IPS DF 4.7 (cell line): ENCODE results near the gene NAA10.

Experiments used
- DNase-seq: peaks from one replicate; pipeline ENCODE4 v3.0.0-alpha.2; 2013; ENCODE audit warnings: low spot score; ENCODE audit errors: extremely low read depth

NAA10 gene

GRCh38 chrX:153909024-153909979 lies 25.5 kb downstream of the NAA10 start:
- no peak for DNase-seq

GRCh38 chrX:153908219-153908860 lies 26.5 kb downstream of the NAA10 start:
- no peak for DNase-seq

DNA sequence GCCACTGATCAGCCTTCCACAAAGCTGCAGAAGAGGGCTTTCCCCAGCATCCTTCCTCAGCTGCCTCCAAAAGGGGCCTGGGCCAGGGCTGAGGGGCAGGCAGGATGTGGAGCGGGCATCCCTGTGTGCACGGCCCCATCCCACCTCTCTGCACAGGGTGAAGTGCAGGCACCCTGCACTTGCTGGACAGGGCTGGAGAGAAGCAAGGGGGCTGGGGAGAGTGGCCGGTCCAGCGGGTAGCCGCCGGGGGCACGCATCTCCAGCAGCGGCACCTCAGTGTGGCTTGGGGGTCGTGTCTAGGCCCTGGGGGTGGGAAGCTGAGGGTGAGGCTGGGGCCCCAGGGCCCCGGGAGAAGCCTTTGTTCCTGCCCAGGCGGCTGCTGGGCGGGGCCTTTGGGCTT lies 27.4 kb downstream of the NAA10 start:
- no peak for DNase-seq

DNA sequence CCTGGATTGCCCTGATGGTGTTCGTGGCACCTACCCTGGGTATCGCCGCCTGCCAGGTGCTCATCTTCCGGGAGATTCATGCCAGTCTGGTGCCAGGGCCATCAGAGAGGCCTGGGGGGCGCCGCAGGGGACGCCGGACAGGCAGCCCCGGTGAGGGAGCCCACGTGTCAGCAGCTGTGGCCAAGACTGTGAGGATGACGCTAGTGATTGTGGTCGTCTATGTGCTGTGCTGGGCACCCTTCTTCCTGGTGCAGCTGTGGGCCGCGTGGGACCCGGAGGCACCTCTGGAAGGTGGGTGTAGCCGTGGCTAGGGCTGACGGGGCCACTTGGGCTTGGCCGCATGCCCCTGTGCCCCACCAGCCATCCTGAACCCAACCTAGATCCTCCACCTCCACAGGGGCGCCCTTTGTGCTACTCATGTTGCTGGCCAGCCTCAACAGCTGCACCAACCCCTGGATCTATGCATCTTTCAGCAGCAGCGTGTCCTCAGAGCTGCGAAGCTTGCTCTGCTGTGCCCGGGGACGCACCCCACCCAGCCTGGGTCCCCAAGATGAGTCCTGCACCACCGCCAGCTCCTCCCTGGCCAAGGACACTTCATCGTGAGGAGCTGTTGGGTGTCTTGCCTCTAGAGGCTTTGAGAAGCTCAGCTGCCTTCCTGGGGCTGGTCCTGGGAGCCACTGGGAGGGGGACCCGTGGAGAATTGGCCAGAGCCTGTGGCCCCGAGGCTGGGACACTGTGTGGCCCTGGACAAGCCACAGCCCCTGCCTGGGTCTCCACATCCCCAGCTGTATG lies 28.5 kb downstream of the NAA10 start:
- DNase-seq = no peak

DNA sequence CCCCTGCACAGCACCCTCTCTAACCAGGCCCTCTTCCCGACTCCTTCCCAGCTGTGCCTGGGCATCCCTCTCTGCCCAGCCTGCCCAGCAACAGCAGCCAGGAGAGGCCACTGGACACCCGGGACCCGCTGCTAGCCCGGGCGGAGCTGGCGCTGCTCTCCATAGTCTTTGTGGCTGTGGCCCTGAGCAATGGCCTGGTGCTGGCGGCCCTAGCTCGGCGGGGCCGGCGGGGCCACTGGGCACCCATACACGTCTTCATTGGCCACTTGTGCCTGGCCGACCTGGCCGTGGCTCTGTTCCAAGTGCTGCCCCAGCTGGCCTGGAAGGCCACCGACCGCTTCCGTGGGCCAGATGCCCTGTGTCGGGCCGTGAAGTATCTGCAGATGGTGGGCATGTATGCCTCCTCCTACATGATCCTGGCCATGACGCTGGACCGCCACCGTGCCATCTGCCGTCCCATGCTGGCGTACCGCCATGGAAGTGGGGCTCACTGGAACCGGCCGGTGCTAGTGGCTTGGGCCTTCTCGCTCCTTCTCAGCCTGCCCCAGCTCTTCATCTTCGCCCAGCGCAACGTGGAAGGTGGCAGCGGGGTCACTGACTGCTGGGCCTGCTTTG lies 29.2 kb downstream of the NAA10 start:
- DNase-seq = no peak

DNA sequence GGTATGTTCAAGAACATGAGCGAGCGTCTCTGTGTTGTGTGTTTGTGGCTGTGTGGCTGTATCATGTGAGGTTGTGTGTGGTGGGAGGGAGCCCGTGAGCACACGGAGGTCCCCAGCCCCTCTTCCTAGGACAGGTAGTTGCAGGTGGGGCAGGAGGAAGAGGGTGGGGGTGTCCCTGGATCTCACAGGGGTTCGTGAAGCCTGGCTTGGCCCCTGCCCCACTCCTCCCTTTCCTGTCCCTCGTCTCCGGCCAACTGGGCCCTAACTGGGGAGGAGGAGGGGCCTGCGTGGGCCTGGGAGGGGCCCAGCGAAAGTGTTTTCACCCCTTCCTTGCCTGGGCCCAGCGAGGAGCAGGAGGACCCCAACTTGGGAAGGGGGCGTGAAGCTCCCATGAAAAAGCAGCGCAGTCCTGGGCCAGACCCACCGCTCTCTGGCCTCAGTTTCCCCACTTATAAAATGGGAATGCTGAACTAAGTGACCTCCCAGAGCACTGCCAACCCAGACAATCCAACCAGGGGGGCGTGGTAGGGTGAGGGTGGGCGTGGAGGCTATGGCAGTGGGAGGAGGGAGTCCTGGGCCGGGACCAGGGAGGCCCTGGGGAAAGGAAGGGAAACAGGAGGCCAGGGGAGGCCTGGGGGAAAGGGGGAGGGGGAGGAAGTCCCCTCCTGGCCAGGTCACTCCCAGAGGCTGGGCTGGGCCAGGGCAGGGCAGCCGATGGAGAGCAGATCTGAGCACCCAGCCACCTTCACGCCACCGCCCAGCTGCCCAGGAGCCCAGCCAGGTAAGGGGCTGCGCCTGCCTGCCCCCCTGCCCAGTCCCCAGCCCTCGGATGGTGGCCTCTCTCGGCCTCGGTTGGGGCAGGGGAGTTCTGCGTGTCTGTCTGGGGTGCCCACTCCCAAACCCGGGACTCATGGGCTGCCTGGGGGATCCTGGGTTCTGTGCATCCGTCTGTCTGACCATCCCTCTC lies 30.6 kb downstream of the NAA10 start, which contains the start of gene AVPR2:
TSS of gene AVPR2 (plus strand) at position 683 of the 967 bp plus-strand sequence. CDS start 473 bp downstream, outside the sequence.
- no peak for DNase-seq

DNA sequence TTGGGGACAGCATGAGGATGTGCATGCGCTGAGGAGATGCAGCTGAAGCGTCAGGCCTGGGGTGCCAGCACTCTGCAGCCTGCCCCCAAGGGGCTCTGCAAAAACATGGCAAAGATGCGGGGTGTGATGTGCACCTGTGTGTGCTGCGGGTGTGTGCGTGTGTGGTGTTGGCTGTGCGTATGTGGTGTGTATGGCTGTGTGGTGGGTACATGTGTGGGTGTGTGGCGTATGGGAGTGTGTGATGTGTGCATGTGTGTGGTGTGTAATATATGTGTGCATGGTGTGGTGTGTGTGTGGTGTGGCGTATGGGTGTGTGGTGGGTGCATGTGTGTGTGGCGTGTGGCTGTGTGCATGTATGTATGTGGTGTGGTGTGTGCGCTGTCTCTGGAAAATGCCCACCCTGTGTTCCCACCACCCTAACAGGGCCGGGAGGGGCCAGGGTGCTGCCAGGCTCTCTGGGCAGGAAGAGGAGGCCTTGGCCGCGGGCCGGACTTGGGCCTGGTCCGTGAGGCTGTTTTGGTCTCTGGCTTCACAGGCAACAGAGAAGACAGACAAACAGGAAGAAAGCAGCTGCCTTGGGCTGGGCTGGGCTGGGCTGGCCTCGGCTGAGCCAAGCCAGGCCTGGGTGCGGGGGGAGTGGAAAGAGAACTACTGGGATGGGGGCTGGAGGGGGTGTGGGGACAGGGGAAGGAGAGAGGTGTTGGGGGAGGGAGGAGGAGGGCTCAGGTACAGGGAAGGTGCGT lies 31.4 kb downstream of the NAA10 start:
- DNase-seq = no peak

GRCh38 chrX:153902385-153902784 lies 32.5 kb downstream of the NAA10 start:
- DNase-seq = no peak

DNA sequence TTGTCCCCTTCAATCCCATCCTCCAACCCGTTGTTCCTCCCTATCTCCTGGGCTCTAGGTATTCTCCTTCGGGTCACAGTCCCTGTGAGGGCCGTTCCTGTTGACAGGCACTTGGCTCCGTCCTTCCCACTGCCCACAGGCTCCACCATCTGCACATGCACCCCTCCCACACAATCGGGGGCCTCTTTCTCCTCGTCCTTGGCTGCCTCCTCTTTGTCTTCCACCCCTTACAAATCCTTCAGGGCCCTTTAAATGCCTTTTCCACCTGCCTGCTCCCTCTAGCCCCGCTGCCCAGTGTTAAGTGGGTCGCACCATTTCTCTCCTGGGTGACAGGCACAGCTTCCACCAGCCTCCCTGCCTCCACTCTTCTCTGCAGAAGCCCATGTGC lies 33.1 kb downstream of the NAA10 start:
- no peak for DNase-seq

GRCh38 chrX:153900831-153901752 lies 33.7 kb downstream of the NAA10 start:
- DNase-seq = no peak

DNA sequence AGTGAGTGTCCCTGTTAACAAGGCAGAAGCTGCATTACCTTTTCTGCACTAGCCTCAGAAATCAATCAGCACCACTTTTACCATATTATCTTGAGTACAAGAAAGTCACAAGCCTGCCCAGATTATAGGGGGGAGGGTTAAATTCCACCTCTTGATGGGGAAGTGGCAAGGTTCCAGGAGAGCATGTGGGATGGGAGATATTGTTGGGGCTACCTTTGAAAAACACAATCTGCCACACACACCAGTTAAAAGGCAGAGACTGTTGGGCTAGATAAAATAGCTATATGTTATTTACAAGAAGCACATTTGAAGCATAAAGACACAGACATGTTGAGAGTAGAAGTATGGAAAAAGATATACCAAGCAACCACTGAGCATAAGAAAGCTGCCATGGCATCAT lies 36.9 kb downstream of the NAA10 start:
- no peak for DNase-seq

- DNase-seq = no peak
Measured at GRCh38 chrX:153889123-153889522, 45.7 kb downstream of the NAA10 start.

- DNase-seq = no peak
Measured at GRCh38 chrX:153888344-153888743, 46.5 kb downstream of the NAA10 start.

- no peak for DNase-seq
Measured at GRCh38 chrX:153887385-153887784, 47.5 kb downstream of the NAA10 start.

GRCh38 chrX:153886915-153887314 lies 47.9 kb downstream of the NAA10 start:
- DNase-seq = no peak

GRCh38 chrX:153885968-153886903 lies 48.6 kb downstream of the NAA10 start, which contains the start of gene L1CAM:
L1CAM (minus strand) TSS chrX:153886173; CDS start chrX:153875836, 10,337 bp downstream.
- no peak for DNase-seq

- DNase-seq = no peak
Measured at GRCh38 chrX:153885208-153885787, 49.5 kb downstream of the NAA10 start.
